HepG2 (cell line): ENCODE data around the gene EPDR1. TPM values are rescaled to one million over a fixed set of nuclear protein-coding genes. Genes with fewer than 3 reads are reported as not detected.
A peak's percentile ranks its signal among the peaks of the same experiment; 100 is the strongest.

Experiments used
- ATF5 ChIP-seq: sonication (generic); formaldehyde crosslinking; IDR thresholded peaks from 2 replicates; pipeline ENCODE4 v1.4.0; 2020; ENCODE audit warnings: mild to moderate bottlenecking, low read depth, missing genetic modification reagents
- GLI4 ChIP-seq: sonication (generic); formaldehyde crosslinking; IDR thresholded peaks from 2 replicates; pipeline ENCODE4 v1.5.1; 2020; ENCODE audit warnings: missing genetic modification reagents, mild to moderate bottlenecking, moderate library complexity, borderline replicate concordance
- HNF1B ChIP-seq: sonication (generic); formaldehyde crosslinking; IDR thresholded peaks from 2 replicates; pipeline ENCODE4 v1.5.1; 2020; ENCODE audit warnings: mild to moderate bottlenecking, moderate library complexity, missing genetic modification reagents
- IRF2 ChIP-seq: IDR thresholded peaks from 2 replicates; pipeline ENCODE4 v1.6.1; 2018; ENCODE audit warnings: missing genetic modification reagents, missing compliant biosample characterization
- MTF1 ChIP-seq: sonication (generic); formaldehyde crosslinking; IDR thresholded peaks from 2 replicates; pipeline ENCODE4 v1.5.0; 2020; ENCODE audit warnings: missing genetic modification reagents
- MYC ChIP-seq: sonication (generic); formaldehyde crosslinking; IDR thresholded peaks from 2 replicates; pipeline ENCODE4 v1.9.0; 2021; ENCODE audit warnings: missing genetic modification reagents, borderline replicate concordance
- SMAD1 ChIP-seq: sonication (generic); formaldehyde crosslinking; IDR thresholded peaks from 2 replicates; pipeline ENCODE4 v1.4.0; 2020; ENCODE audit warnings: missing genetic modification reagents, low read depth, mild to moderate bottlenecking, borderline replicate concordance
- THAP8 ChIP-seq: sonication (generic); formaldehyde crosslinking; IDR thresholded peaks from 2 replicates; pipeline ENCODE4 v1.5.1; 2020; ENCODE audit warnings: missing genetic modification reagents, mild to moderate bottlenecking, borderline replicate concordance
- TSC22D2 ChIP-seq: sonication (generic); formaldehyde crosslinking; IDR thresholded peaks from 2 replicates; pipeline ENCODE4 v1.5.1; 2020; ENCODE audit warnings: missing genetic modification reagents, mild to moderate bottlenecking, borderline replicate concordance
- YEATS2 ChIP-seq: sonication (generic); formaldehyde crosslinking; IDR thresholded peaks from 2 replicates; pipeline ENCODE4 v1.4.0; 2020; ENCODE audit warnings: missing genetic modification reagents, borderline replicate concordance
- ZNF251 ChIP-seq: sonication (generic); formaldehyde crosslinking; IDR thresholded peaks from 2 replicates; pipeline ENCODE4 v1.9.0; 2021; ENCODE audit warnings: mild to moderate bottlenecking, missing genetic modification reagents
- ZNF407 ChIP-seq: sonication (generic); formaldehyde crosslinking; IDR thresholded peaks from one replicate; pipeline ENCODE4 v1.5.1; 2020; ENCODE audit warnings: mild to moderate bottlenecking, missing genetic modification reagents; ENCODE audit errors: not compliant biosample characterization
- ZNF446 ChIP-seq: sonication (generic); formaldehyde crosslinking; IDR thresholded peaks from 2 replicates; pipeline ENCODE4 v1.5.0; 2020; ENCODE audit warnings: mild to moderate bottlenecking, missing genetic modification reagents
- ZNF557 ChIP-seq: sonication (generic); formaldehyde crosslinking; IDR thresholded peaks from 2 replicates; pipeline ENCODE4 v1.4.0; 2020; ENCODE audit warnings: missing genetic modification reagents
- ZNF570 ChIP-seq: sonication (generic); formaldehyde crosslinking; IDR thresholded peaks from 2 replicates; pipeline ENCODE4 v1.4.0; 2020; ENCODE audit warnings: mild to moderate bottlenecking, missing genetic modification reagents, borderline replicate concordance
- ZNF678 ChIP-seq: sonication (generic); formaldehyde crosslinking; IDR thresholded peaks from 2 replicates; pipeline ENCODE4 v1.4.0; 2020; ENCODE audit warnings: mild to moderate bottlenecking, missing genetic modification reagents
- ZNF703 ChIP-seq: sonication (generic); formaldehyde crosslinking; IDR thresholded peaks from 2 replicates; pipeline ENCODE4 v1.5.1; 2020; ENCODE audit warnings: missing genetic modification reagents, mild to moderate bottlenecking, moderate library complexity, borderline replicate concordance
- polyA plus RNA-seq, 8 experiments: library from polyadenylated mRNA; depleted of rRNA in 3 of 8; stranded (reverse) in 7 of 8; unstranded in 1 of 8; fragments of >200 nt; fragmentation: Illumina TruSeq in 4 of 8; extraction: Trizol in 4 of 8; gene quantifications; 2 replicates each; pipeline versions ENCODE4 v1.2.1 to v1.2.3, GENCODE V29; 2011 to 2016; ENCODE audit warnings: low read depth in 4 of 8, missing spikeins in 1 of 8, mixed read lengths in 1 of 8; ENCODE audit not compliant: insufficient read depth in 1 of 8
- total RNA-seq, 5 experiments: library from RNA; depleted of rRNA; stranded (reverse); fragments of >200 nt; fragmentation: Illumina TruSeq; extraction: Trizol; gene quantifications; 2 replicates each; pipeline ENCODE4 v1.2.3, GENCODE V29; 2016; ENCODE audit warnings: low read depth in 1 of 5
- TF ChIP-seq, protein P1 (sequence below): sonication (generic); formaldehyde crosslinking; IDR thresholded peaks from 2 replicates; pipeline ENCODE4 v1.4.0; 2020; ENCODE audit warnings: mild to moderate bottlenecking, missing genetic modification reagents

The EPDR1 gene
- total and polyA plus RNA-seq, 2 of the 13 experiments (the other 11 are each of a cell fraction or from before 2014, with no cell fraction given) = 38.3 to 50.2 TPM

GRCh38 chr7:37916017-37916672, 4.3 kb upstream of the EPDR1 start (continued):
- TF ChIP-seq ZNF407 (CRISPR knock-in tag) (peak; percentile 81), ZNF446 (CRISPR knock-in tag) (peak; percentile 54; the same call in 1 of the 2 replicates), SMAD1 (CRISPR knock-in tag) (no peak), ZNF703 (CRISPR knock-in tag) (no peak), HNF1B (CRISPR knock-in tag) (no peak), ZNF570 (CRISPR knock-in tag) (no peak), IRF2 (CRISPR knock-in tag) (no peak), THAP8 (CRISPR knock-in tag) (no peak), YEATS2 (no peak), ZNF557 (CRISPR knock-in tag) (no peak), ZNF678 (CRISPR knock-in tag) (no peak), TSC22D2 (CRISPR knock-in tag) (no peak), GLI4 (no peak), ZNF251 (CRISPR knock-in tag) (no peak), MYC (CRISPR knock-in tag) (peak; percentile 56; the same call in 1 of the 2 replicates), ATF5 (CRISPR knock-in tag) (no peak), MTF1 (CRISPR knock-in tag) (no peak)
- TF ChIP-seq, protein P1, sequence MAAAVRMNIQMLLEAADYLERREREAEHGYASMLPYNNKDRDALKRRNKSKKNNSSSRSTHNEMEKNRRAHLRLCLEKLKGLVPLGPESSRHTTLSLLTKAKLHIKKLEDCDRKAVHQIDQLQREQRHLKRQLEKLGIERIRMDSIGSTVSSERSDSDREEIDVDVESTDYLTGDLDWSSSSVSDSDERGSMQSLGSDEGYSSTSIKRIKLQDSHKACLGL (CRISPR knock-in tag) = peak; percentile 59
